Globus pallidus (tissue), 1 donor: ENCODE results near the gene SMCO2.

ENCODE experiments used
- DNase-seq: peaks from one replicate; pipeline ENCODE4 v3.0.0-alpha.2; 2015; ENCODE audit warnings: low spot score

SMCO2 gene

GRCh38 chr12:27446436-27446835 lies at the start of gene SMCO2:
Gene SMCO2, plus strand, starts transcription at chr12:27446736. Its CDS starts 23,896 bp downstream, at chr12:27470632.
- DNase-seq: no peak

- DNase-seq: no peak
These were observed 48.1 kb upstream of the SMCO2 start for GRCh38 chr12:27398466-27398865.

GRCh38 chr12:27399074-27399473 lies 47.5 kb upstream of the SMCO2 start:
- DNase-seq: no peak

GRCh38 chr12:27400856-27401354 lies 45.6 kb upstream of the SMCO2 start:
- no peak for DNase-seq

- no peak for DNase-seq
These were observed 34.5 kb upstream of the SMCO2 start for GRCh38 chr12:27412047-27412446.

- no peak for DNase-seq
These were observed 23.8 kb upstream of the SMCO2 start for GRCh38 chr12:27422697-27423096.

GRCh38 chr12:27424631-27425230 lies 21.8 kb upstream of the SMCO2 start:
- DNase-seq: peak; percentile 53

- no peak for DNase-seq
These were observed 21.2 kb upstream of the SMCO2 start for GRCh38 chr12:27425306-27425705.

- DNase-seq: no peak
These were observed 19.6 kb upstream of the SMCO2 start for GRCh38 chr12:27426743-27427487.

- DNase-seq: no peak
These were observed 18.7 kb upstream of the SMCO2 start for GRCh38 chr12:27427824-27428223.

- DNase-seq: no peak
These were observed 18.1 kb upstream of the SMCO2 start for GRCh38 chr12:27428466-27428865.

GRCh38 chr12:27429606-27430005 lies 16.9 kb upstream of the SMCO2 start:
- no peak for DNase-seq

GRCh38 chr12:27431185-27431584 lies 15.4 kb upstream of the SMCO2 start:
- no peak for DNase-seq

GRCh38 chr12:27434673-27435565 lies 11.6 kb upstream of the SMCO2 start:
- DNase-seq: peak; percentile 18

GRCh38 chr12:27436029-27436428 lies 10.5 kb upstream of the SMCO2 start:
- no peak for DNase-seq

- DNase-seq: no peak
These were observed 9.8 kb upstream of the SMCO2 start for GRCh38 chr12:27436768-27437167.

- DNase-seq: no peak
These were observed 8.7 kb upstream of the SMCO2 start for GRCh38 chr12:27437839-27438238.

- DNase-seq: no peak
These were observed 1.2 kb downstream of the SMCO2 start for GRCh38 chr12:27447761-27448160.

- DNase-seq: no peak
These were observed 2.5 kb downstream of the SMCO2 start for GRCh38 chr12:27449026-27449425.

- DNase-seq: no peak
These were observed 3.5 kb downstream of the SMCO2 start for GRCh38 chr12:27449893-27450534.

- DNase-seq: no peak
These were observed 4.7 kb downstream of the SMCO2 start for GRCh38 chr12:27451036-27451825.
